HG02759 (cell line): ENCODE data around the gene ACAN.

Experiments used
- ATAC-seq: cut with Tn5 transposase; IDR thresholded peaks from one replicate; pipeline ENCODE4 v1.9.1; 2021; ENCODE audit warnings: mild to moderate bottlenecking, moderate library complexity; ENCODE audit not compliant: unreplicated experiment

The ACAN gene

DNA sequence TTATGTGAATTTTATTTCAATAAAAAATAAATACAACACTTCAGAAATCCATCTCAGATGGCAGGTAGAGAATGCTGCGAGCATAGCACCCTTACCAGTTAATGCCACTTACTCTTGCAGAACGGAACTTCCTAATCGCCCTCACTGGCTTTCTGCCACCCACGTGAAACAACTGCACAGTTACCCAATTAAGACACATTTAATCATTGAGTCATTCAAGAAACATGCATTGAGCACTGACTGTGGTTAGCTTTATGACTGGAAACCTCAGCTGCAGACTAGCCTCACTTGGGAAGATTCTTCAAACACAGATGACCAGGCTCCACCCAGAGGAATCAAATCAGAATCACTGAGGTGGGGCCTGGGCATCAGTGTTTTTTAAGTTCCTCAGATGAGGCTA is 115.5 kb downstream of the ACAN start:
- ATAC-seq, result peak; percentile 82

DNA sequence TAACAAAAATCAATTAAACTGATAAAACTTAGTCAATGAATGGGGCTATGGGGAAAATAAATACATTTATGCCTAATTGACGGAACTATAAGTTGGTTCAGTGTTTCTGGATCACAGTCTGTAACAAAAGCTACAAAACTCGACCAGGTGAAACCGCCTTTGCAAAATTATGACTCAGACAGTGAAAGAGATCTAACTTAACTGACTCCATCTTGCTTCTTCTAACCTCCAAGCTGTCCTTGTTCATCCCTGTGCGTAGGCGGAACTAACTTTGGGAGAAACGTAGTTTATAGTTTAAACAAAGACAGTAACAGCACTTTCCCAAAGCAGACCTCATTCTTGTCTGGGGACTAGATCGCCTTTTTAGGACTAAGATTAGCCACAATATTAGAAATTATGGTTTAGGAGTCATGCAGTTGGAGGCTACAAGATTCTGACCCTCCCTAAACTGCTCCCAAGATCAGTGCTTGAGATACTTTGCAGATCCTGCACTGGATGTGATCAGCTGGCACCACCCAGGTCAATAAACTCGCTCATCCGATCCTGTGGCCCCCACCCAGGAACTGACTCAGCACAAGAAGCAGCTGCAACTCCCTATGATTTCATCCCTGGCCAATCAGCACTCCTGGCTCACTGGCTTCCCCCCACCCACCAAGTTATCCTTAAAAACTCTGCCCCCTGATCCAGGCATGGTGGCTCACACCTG is 117.1 kb downstream of the ACAN start:
- ATAC-seq, result no peak

- peak; percentile 73 for ATAC-seq
Observed at GRCh38 chr15:88920892-88921435, 117.7 kb downstream of the ACAN start.
